COLO829 (cell line): ENCODE results near the gene PKHD1.

ENCODE experiments used
- DNase-seq: peaks from one replicate; pipeline ENCODE4 v3.0.0; 2012; ENCODE audit warnings: low spot score

Gene PKHD1

GRCh38 chr6:51684603-51685002, 402.8 kb downstream of the PKHD1 start:
- no peak for DNase-seq

GRCh38 chr6:51684038-51684437, 403.4 kb downstream of the PKHD1 start:
- no peak for DNase-seq

GRCh38 chr6:51678905-51679620, 408.4 kb downstream of the PKHD1 start:
- DNase-seq, result no peak

- DNase-seq, result no peak
Observed at GRCh38 chr6:51678274-51678673, 409.1 kb downstream of the PKHD1 start.

GRCh38 chr6:51675922-51676275, 411.5 kb downstream of the PKHD1 start:
- DNase-seq, result no peak

- no peak for DNase-seq
Observed at GRCh38 chr6:51675020-51675921, 412.1 kb downstream of the PKHD1 start.

- DNase-seq, result no peak
Observed at GRCh38 chr6:51663525-51663924, 423.9 kb downstream of the PKHD1 start.

GRCh38 chr6:51660767-51661166, 426.6 kb downstream of the PKHD1 start:
- DNase-seq, result no peak

GRCh38 chr6:51657491-51657890, 429.9 kb downstream of the PKHD1 start:
- no peak for DNase-seq

- no peak for DNase-seq
Observed at GRCh38 chr6:51655517-51655916, 431.9 kb downstream of the PKHD1 start.

- peak; percentile 63 for DNase-seq
Observed at GRCh38 chr6:51654647-51655046, 432.8 kb downstream of the PKHD1 start.

GRCh38 chr6:51651132-51651817, 436.1 kb downstream of the PKHD1 start:
- DNase-seq, result no peak

- DNase-seq, result no peak
Observed at GRCh38 chr6:51648774-51649173, 438.6 kb downstream of the PKHD1 start.

- DNase-seq, result no peak
Observed at GRCh38 chr6:51648236-51648635, 439.2 kb downstream of the PKHD1 start.

GRCh38 chr6:51644426-51644825, 443.0 kb downstream of the PKHD1 start:
- no peak for DNase-seq

GRCh38 chr6:51640021-51640420, 447.4 kb downstream of the PKHD1 start:
- DNase-seq, result peak; percentile 35

- no peak for DNase-seq
Observed at GRCh38 chr6:51633424-51633823, 454.0 kb downstream of the PKHD1 start.

- peak; percentile 56 for DNase-seq
Observed at GRCh38 chr6:51630011-51630410, 457.4 kb downstream of the PKHD1 start.

- DNase-seq, result no peak
Observed at GRCh38 chr6:51626391-51626790, 461.0 kb downstream of the PKHD1 start.

GRCh38 chr6:51625566-51625965, 461.8 kb downstream of the PKHD1 start:
- DNase-seq, result no peak

GRCh38 chr6:51620971-51621370, 466.4 kb downstream of the PKHD1 start:
- no peak for DNase-seq

GRCh38 chr6:51619042-51619799, 468.2 kb downstream of the PKHD1 start:
- DNase-seq, result no peak
